CD4-positive, alpha-beta T cell treated with Interleukin-10 for 1 hour (primary cell): ENCODE results near the gene GRID2.

ENCODE experiments used
- DNase-seq: peaks from one replicate; pipeline ENCODE4 v3.0.0-alpha.2; 2020

The GRID2 gene

GRCh38 chr4:92776080-92776479 lies 472.3 kb downstream of the GRID2 start:
- DNase-seq = no peak

GRCh38 chr4:92789741-92790140 lies 486.0 kb downstream of the GRID2 start:
- DNase-seq = no peak

- DNase-seq = no peak
These were observed 488.2 kb downstream of the GRID2 start for GRCh38 chr4:92791871-92792440.

- no peak for DNase-seq
These were observed 505.6 kb downstream of the GRID2 start for GRCh38 chr4:92809381-92809780.

GRCh38 chr4:92812652-92813051 lies 508.9 kb downstream of the GRID2 start:
- DNase-seq = no peak

- DNase-seq = no peak
These were observed 510.9 kb downstream of the GRID2 start for GRCh38 chr4:92814677-92815076.

GRCh38 chr4:92825256-92825655 lies 521.5 kb downstream of the GRID2 start:
- no peak for DNase-seq

GRCh38 chr4:92825791-92826190 lies 522.0 kb downstream of the GRID2 start:
- no peak for DNase-seq

- DNase-seq = no peak
These were observed 527.0 kb downstream of the GRID2 start for GRCh38 chr4:92830771-92831170.

- no peak for DNase-seq
These were observed 537.1 kb downstream of the GRID2 start for GRCh38 chr4:92840880-92841279.

- DNase-seq = no peak
These were observed 540.0 kb downstream of the GRID2 start for GRCh38 chr4:92843784-92844183.

- DNase-seq = no peak
These were observed 543.3 kb downstream of the GRID2 start for GRCh38 chr4:92847026-92847425.

GRCh38 chr4:92862509-92862908 lies 558.7 kb downstream of the GRID2 start:
- no peak for DNase-seq

- DNase-seq = no peak
These were observed 560.3 kb downstream of the GRID2 start for GRCh38 chr4:92864096-92864495.

- DNase-seq = no peak
These were observed 568.8 kb downstream of the GRID2 start for GRCh38 chr4:92872604-92873003.

- DNase-seq = no peak
These were observed 581.9 kb downstream of the GRID2 start for GRCh38 chr4:92885632-92886031.

GRCh38 chr4:92952426-92952825 lies 648.7 kb downstream of the GRID2 start:
- DNase-seq = no peak

- no peak for DNase-seq
These were observed 649.1 kb downstream of the GRID2 start for GRCh38 chr4:92952897-92953296.

GRCh38 chr4:92953462-92953861 lies 649.7 kb downstream of the GRID2 start:
- DNase-seq = no peak

- DNase-seq = no peak
These were observed 658.1 kb downstream of the GRID2 start for GRCh38 chr4:92961881-92962280.

GRCh38 chr4:92962831-92963230 lies 659.1 kb downstream of the GRID2 start:
- DNase-seq = no peak

- DNase-seq = no peak
These were observed 664.8 kb downstream of the GRID2 start for GRCh38 chr4:92968556-92968955.

- DNase-seq = no peak
These were observed 665.2 kb downstream of the GRID2 start for GRCh38 chr4:92968996-92969395.

- no peak for DNase-seq
These were observed 666.0 kb downstream of the GRID2 start for GRCh38 chr4:92969650-92970379.

GRCh38 chr4:92970996-92971395 lies 667.2 kb downstream of the GRID2 start:
- no peak for DNase-seq
